Measurements from ENCODE around the gene ACTA1. TPM values are rescaled to one million over a fixed set of nuclear protein-coding genes. Genes with fewer than 3 reads are reported as not detected.

The ACTA1 gene
- total RNA-seq, 2 donors from 2014 or later, result not detected

GRCh38 chr1:229457436-229457835 lies 23.5 kb upstream of the ACTA1 start:
- ATAC-seq, result no peak
- Mint-ChIP-seq H3K27me3 (no peaks in the 10 kb centered on the region), H3K4me1 (peaks cover 6% of the 10 kb centered on the region), H3K36me3 (ENCODE audit: low read depth) (peaks cover 8% of the 10 kb centered on the region), H3K4me3 (no peak overlapping the region), H3K27ac (peak overlapping the region; percentile 43)
- no peak for DNase-seq
- no peaks in the 10 kb centered on the region for H3K9me3 ChIP-seq (ENCODE audit: control insufficient read depth, low read length, poor library complexity, severe bottlenecking)

- peaks cover 8% of the 10 kb centered on the region for H3K36me3 Mint-ChIP-seq (ENCODE audit: low read depth)
- peaks cover 6% of the 10 kb centered on the region for H3K4me1 Mint-ChIP-seq
- no peaks in the 10 kb centered on the region for H3K27me3 Mint-ChIP-seq
- no peaks in the 10 kb centered on the region for H3K9me3 ChIP-seq (ENCODE audit: control insufficient read depth, low read length, poor library complexity, severe bottlenecking)
- H3K27ac Mint-ChIP-seq, result peak overlapping the region; percentile 43
- ATAC-seq (no peak), DNase-seq (no peak)
- H3K4me3 Mint-ChIP-seq, result no peak overlapping the region
Measured at GRCh38 chr1:229456016-229456415, 22.1 kb upstream of the ACTA1 start.

DNA sequence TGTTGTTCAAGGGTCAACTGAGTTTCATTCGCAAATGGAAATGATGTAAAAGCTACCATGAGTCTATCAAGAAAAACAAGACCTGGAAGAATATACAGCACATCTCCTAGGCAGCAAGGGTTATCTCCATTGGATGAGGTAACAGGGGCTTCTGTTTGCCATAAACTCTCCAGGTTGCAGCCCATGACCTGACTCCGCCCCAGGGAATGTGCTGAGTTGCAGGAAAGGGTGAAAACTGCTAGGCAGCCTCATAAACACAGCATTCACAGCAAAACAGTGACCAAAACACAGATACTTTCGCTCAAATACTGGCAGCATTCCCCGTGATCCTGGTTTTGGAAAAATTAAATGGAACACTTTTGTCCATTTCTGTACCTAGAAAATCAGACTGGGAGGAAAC lies 20.2 kb upstream of the ACTA1 start:
- ATAC-seq, result no peak
- H3K9me3 ChIP-seq (ENCODE audit: control insufficient read depth, low read length, poor library complexity, severe bottlenecking), result no peaks in the 10 kb centered on the region
- peaks cover 6% of the 10 kb centered on the region for H3K4me1 Mint-ChIP-seq

DNA sequence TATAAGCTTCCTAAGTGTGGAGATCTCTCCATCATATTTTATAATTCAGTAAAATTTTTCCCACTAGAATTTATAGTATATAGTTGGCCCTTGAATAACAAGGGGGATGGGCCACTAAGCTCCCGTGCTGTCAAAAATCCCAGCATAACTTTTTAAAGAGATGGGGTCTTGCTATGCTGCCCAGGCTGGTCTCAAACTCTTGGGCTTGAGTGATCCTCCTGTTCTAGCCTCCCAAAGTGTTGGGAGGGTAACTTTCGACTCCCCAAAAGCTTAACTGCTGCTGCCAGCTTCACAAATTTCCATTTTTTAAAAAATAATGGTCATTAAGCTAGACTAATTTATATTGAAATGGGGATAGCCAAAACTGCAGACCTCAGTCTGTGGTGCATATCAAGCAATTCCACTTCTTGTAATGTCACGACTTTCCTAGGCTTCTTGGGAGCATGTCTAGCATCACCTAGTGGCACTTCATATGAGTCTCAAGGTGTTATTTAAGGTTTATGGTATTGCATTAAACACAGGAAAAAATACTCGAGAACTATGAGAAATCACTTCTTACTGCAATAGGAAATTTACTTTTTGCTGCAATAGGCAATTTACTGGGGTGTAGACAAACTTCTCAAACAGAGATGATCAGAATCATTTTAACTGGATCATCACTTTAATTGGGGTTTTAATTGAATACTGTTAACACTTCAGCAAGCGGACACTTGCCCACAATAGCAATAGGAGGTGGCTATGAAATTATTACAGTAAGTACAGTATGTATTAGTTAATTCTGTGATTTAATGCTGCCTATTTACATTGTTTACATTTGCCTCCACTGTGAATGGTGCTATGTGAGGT lies 19.3 kb upstream of the ACTA1 start:
- no peaks in the 10 kb centered on the region for H3K27me3 Mint-ChIP-seq
- H3K4me3 Mint-ChIP-seq, result no peak overlapping the region
- H3K4me1 Mint-ChIP-seq, result peaks cover 6% of the 10 kb centered on the region
- no peak overlapping the region for H3K27ac Mint-ChIP-seq
- ATAC-seq, result no peak
- DNase-seq, result no peak
- peaks cover 2% of the 10 kb centered on the region for H3K36me3 Mint-ChIP-seq (ENCODE audit: low read depth)
- no peaks in the 10 kb centered on the region for H3K9me3 ChIP-seq (ENCODE audit: control insufficient read depth, low read length, poor library complexity, severe bottlenecking)

More for the DNA sequence above, 20.2 kb upstream of the ACTA1 start:
- H3K27me3 Mint-ChIP-seq, result no peaks in the 10 kb centered on the region
- no peak overlapping the region for H3K27ac Mint-ChIP-seq
- peaks cover 2% of the 10 kb centered on the region for H3K36me3 Mint-ChIP-seq (ENCODE audit: low read depth)
- no peak overlapping the region for H3K4me3 Mint-ChIP-seq
- DNase-seq, result no peak

DNA sequence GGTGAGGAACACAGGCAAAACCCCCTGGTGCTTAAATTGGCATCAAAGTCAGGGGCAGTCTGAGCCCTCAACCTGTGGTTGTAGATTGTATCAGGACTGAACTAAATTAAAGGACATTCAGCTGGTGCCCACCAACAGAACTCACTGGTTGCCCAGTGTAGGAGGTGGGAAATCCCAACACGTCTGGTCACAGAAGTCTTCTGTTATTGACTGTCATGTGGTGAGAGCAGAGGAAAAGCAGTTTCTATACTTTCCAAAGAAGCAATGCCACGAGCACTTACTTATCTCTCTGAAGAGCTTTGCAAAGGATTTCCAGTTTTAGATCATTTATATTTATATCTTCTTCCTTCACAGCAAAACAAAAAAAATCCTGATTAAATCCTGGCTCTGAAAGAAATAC lies 15.0 kb upstream of the ACTA1 start:
- no peaks in the 10 kb centered on the region for H3K9me3 ChIP-seq (ENCODE audit: control insufficient read depth, low read length, poor library complexity, severe bottlenecking)
- DNase-seq (no peak), ATAC-seq (no peak)
- Mint-ChIP-seq H3K27ac (no peak overlapping the region), H3K4me3 (no peak overlapping the region), H3K4me1 (no peaks in the 10 kb centered on the region), H3K27me3 (no peaks in the 10 kb centered on the region), H3K36me3 (ENCODE audit: low read depth) (no peaks in the 10 kb centered on the region)

DNA sequence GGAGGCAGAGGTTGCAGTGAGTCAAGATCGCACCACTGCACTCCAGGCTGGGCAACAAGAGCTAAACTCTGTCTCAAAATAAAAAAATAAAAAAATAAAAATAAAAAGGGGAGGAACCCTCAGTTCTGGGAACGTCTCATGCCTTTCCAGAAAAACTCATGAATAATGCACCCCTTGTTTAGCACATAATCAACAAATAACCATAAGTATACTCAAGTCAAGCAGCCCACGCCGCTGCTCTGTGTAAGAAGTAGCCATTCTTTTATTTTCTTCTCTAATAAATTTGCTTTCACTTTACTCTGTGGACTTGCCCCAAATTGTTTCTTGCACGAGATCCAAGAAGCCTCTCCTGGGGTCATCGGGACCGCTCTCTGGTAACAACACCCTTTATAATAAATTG lies 14.5 kb upstream of the ACTA1 start:
- Mint-ChIP-seq H3K36me3 (ENCODE audit: low read depth) (no peaks in the 10 kb centered on the region), H3K4me1 (no peaks in the 10 kb centered on the region), H3K4me3 (no peak overlapping the region), H3K27ac (no peak overlapping the region), H3K27me3 (no peaks in the 10 kb centered on the region)
- ATAC-seq (no peak), DNase-seq (no peak)
- no peaks in the 10 kb centered on the region for H3K9me3 ChIP-seq (ENCODE audit: control insufficient read depth, low read length, poor library complexity, severe bottlenecking)

DNA sequence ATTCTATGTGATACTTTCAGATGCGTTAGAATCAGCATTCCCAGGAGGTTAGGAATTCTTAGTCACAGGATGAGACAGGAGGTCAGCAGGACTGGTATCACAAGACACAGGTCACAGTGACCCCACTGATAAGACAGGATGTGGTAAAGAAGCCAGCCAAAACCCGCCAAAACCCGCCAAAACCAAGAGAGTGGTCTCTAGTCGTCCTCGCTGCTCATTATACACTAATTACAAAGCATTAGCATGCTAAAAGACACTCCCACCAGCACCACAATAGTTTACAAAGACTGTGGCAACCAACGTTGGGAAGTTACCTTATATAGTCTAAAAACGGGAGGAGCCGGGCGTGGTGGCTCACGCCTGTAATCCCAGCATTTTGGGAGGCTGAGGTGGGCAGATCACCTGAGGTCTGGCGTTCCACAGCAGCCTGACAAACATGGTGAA lies 13.9 kb upstream of the ACTA1 start:
- no peak overlapping the region for H3K27ac Mint-ChIP-seq
- H3K4me1 Mint-ChIP-seq, result no peaks in the 10 kb centered on the region
- DNase-seq (no peak), ATAC-seq (no peak)
- no peaks in the 10 kb centered on the region for H3K27me3 Mint-ChIP-seq
- H3K4me3 Mint-ChIP-seq, result no peak overlapping the region
- no peaks in the 10 kb centered on the region for H3K36me3 Mint-ChIP-seq (ENCODE audit: low read depth)
- H3K9me3 ChIP-seq (ENCODE audit: control insufficient read depth, low read length, poor library complexity, severe bottlenecking), result no peaks in the 10 kb centered on the region

- Mint-ChIP-seq H3K4me3 (no peak overlapping the region), H3K27ac (no peak overlapping the region), H3K27me3 (no peaks in the 10 kb centered on the region), H3K36me3 (ENCODE audit: low read depth) (no peaks in the 10 kb centered on the region), H3K4me1 (no peaks in the 10 kb centered on the region)
- ATAC-seq, result no peak
- no peaks in the 10 kb centered on the region for H3K9me3 ChIP-seq (ENCODE audit: control insufficient read depth, low read length, poor library complexity, severe bottlenecking)
- DNase-seq, result no peak
Measured at GRCh38 chr1:229445828-229446227, 11.9 kb upstream of the ACTA1 start.

DNA sequence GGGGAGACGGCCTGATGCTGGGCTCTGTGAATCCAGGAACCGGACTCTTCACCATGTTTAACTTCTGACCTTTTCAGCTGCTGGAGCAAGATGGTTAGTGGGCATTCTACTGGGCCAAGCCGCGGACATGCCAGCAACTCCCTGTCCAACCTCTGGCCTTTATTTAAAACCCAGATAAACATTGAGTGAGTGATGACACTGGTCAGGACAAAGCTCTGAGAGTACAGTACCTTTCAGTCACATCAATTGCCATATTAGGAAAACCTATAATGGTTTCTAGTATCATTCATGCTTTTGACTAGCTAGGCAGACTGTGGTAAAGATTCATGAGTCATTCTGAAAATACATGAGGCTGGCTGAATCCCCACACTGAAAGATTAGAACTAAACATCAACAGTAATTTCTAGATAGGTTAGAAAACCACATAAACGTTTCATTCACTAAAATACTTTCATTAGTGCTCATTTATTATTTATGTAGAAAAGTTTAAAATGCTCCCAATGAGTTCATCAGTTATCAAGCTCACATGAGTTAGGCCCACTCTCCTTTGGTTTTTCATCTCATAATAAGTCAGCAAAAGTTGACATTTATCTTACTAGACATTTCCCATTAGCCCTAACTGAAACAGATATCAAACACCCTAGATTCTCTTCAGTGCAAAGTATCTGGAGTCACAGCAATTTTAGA lies 7.1 kb upstream of the ACTA1 start:
- ATAC-seq, result no peak
- H3K27me3 Mint-ChIP-seq, result peaks cover 12% of the 10 kb centered on the region
- H3K36me3 Mint-ChIP-seq (ENCODE audit: low read depth), result peaks cover 2% of the 10 kb centered on the region

GRCh38 chr1:229438021-229438420 lies 4.1 kb upstream of the ACTA1 start:
- H3K9me3 ChIP-seq (ENCODE audit: control insufficient read depth, low read length, poor library complexity, severe bottlenecking), result no peaks in the 10 kb centered on the region
- Mint-ChIP-seq H3K27ac (no peak overlapping the region), H3K27me3 (peaks cover 36% of the 10 kb centered on the region), H3K4me3 (no peak overlapping the region), H3K4me1 (peaks cover 8% of the 10 kb centered on the region), H3K36me3 (ENCODE audit: low read depth) (peaks cover 2% of the 10 kb centered on the region)
- ATAC-seq, result no peak
- DNase-seq, result no peak

More for the DNA sequence above, 7.1 kb upstream of the ACTA1 start:
- Mint-ChIP-seq H3K4me3 (no peak overlapping the region), H3K27ac (no peak overlapping the region), H3K4me1 (peaks cover 2% of the 10 kb centered on the region)
- no peak for DNase-seq
- H3K9me3 ChIP-seq (ENCODE audit: control insufficient read depth, low read length, poor library complexity, severe bottlenecking), result no peaks in the 10 kb centered on the region

GRCh38 chr1:229437443-229437842 lies 3.5 kb upstream of the ACTA1 start:
- Mint-ChIP-seq H3K27me3 (peaks cover 40% of the 10 kb centered on the region), H3K36me3 (ENCODE audit: low read depth) (peaks cover 2% of the 10 kb centered on the region), H3K27ac (no peak overlapping the region), H3K4me1 (peaks cover 8% of the 10 kb centered on the region), H3K4me3 (no peak overlapping the region)
- no peak for ATAC-seq
- no peak for DNase-seq
- H3K9me3 ChIP-seq (ENCODE audit: control insufficient read depth, low read length, poor library complexity, severe bottlenecking), result no peaks in the 10 kb centered on the region

DNA sequence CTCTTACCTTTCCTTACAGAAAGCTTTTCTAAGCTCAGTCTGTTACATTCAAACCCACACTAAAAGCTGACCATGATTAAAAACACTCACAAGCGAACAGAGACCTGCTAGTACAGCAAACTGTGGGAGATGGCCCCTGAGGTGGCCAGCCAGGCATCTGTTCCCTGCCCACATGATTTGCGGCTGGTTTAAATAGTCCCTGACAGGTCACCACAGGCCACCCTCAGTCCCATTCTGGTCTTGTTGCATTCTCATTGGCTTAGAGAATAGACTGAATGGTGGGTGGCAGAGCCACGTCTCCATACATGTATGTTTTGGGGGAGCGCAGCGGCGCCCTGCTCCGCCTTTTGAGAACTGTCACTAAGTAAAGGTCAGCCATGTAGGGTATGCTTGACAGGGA lies 2.3 kb upstream of the ACTA1 start:
- no peak overlapping the region for H3K4me3 Mint-ChIP-seq
- DNase-seq (no peak), ATAC-seq (no peak)
- H3K27ac Mint-ChIP-seq, result no peak overlapping the region
- peaks cover 19% of the 10 kb centered on the region for H3K4me1 Mint-ChIP-seq
- H3K36me3 Mint-ChIP-seq (ENCODE audit: low read depth), result peaks cover 4% of the 10 kb centered on the region
- H3K9me3 ChIP-seq (ENCODE audit: control insufficient read depth, low read length, poor library complexity, severe bottlenecking), result no peaks in the 10 kb centered on the region
- peaks cover 48% of the 10 kb centered on the region for H3K27me3 Mint-ChIP-seq

- no peak for ATAC-seq
- Mint-ChIP-seq H3K27ac (no peak overlapping the region), H3K4me1 (peaks cover 26% of the 10 kb centered on the region), H3K27me3 (peaks cover 61% of the 10 kb centered on the region), H3K36me3 (ENCODE audit: low read depth) (peaks cover 4% of the 10 kb centered on the region), H3K4me3 (no peak overlapping the region)
- DNase-seq, result no peak
- no peaks in the 10 kb centered on the region for H3K9me3 ChIP-seq (ENCODE audit: control insufficient read depth, low read length, poor library complexity, severe bottlenecking)
Measured at GRCh38 chr1:229434641-229435051, 752 bp upstream of the ACTA1 start.

All from T-helper 17 cell (primary cell).